ENCODE data around the gene PSD.

PSD gene

DNA sequence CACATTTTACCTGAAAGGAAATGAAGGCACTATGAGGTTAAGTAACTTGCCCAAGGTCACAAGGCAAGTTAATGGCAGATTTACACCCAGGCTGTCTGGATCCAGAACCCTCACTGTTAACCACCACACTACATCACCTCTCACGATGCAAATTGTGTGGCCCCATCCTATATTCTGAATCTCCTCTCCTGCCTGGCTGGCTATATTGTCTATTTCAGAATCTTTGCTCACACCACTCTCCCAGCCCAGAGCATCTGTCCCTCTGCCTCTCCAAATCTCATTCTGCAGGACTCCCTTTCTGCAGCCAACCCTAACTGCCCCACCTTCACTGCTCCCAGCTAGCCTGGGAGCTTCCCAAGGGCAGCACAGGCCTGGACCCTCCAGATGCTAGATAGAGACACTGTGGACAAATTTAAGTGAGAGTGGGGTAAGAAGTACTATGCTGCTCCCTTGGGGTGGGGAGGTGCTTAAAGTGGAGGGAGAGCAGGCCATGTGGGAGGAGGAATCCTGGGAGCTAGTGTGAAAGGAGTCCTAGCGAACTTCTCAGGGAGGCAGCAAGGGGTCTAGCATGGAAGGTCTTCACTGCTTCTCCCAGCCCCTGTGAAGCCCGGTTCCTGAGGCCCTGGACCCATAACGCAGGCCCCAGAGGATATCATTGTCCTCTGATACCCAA, 13.0 kb upstream of the PSD start:
- Histone ChIP-seq H3K9ac (ENCODE audit: low read depth, low read length, poor library complexity) (peak overlapping the region; percentile 94), H2BK15ac (ENCODE audit: low read length) (no peak overlapping the region), H3K27me3 (ENCODE audit: control insufficient read depth in 3 of 3, insufficient read depth in 3 of 3, low read depth in 1 of 3, low read length in 3 of 3) (peaks cover 0 to 15% (median 0%) of the 10 kb centered on the region in 3 experiments), H4K91ac (ENCODE audit: low read depth, low read length, poor library complexity) (no peak overlapping the region), H3K27ac (replicated peaks; ENCODE audit: low read length) (peak overlapping the region; percentile 16), H3K14ac (ENCODE audit: low read length) (no peak overlapping the region), H3K4ac (ENCODE audit: low read length) (no peak overlapping the region), H2BK120ac (ENCODE audit: low read depth, low read length) (no peak overlapping the region), H3K4me2 (ENCODE audit: insufficient read depth, low read length, poor library complexity, severe bottlenecking) (peak overlapping the region; percentile 74), H3K79me1 (ENCODE audit: low read depth, low read length) (no peaks in the 10 kb centered on the region), H2AFZ (ENCODE audit: low read length) (peak overlapping the region; percentile 80), H4K8ac (ENCODE audit: low read depth, low read length) (no peak overlapping the region), H3K18ac (ENCODE audit: low read length) (peak overlapping the region; percentile 4), H2AK5ac (ENCODE audit: low read depth, low read length) (peak overlapping the region; percentile 2), H2BK5ac (ENCODE audit: low read length) (no peak overlapping the region), H3K4me1 (ENCODE audit: control insufficient read depth in 2 of 2, insufficient read depth in 1 of 2, low read depth in 1 of 2, low read length in 2 of 2) (peaks cover 11 to 27% of the 10 kb centered on the region in 2 donors), H2BK12ac (ENCODE audit: low read length) (no peak overlapping the region), H3K23ac (ENCODE audit: low read depth, low read length, poor library complexity) (no peak overlapping the region), H3K9me3 (replicated peaks in 1 of 2; ENCODE audit: control insufficient read depth in 2 of 2, insufficient read depth in 1 of 2, low read depth in 1 of 2, low read length in 2 of 2) (peaks cover 0 to 2% of the 10 kb centered on the region in 2 donors), H3K36me3 (replicated peaks in 1 of 2; ENCODE audit: control insufficient read depth in 2 of 2, insufficient read depth in 2 of 2, low read length in 2 of 2) (peaks cover 0 to 6% of the 10 kb centered on the region in 2 donors), H3K4me3 (ENCODE audit: low read length in 2 of 2) (peak overlapping the region; percentile 85 to 96)
- no CpG with 5 or more reads among the region's 4 CpGs for WGBS, 2 donors (ENCODE audit: extremely low coverage in 2 of 2, insufficient read length in 2 of 2, insufficient replicate concordance in 1 of 2)
- no peak for DNase-seq (ENCODE audit: low spot score)

DNA sequence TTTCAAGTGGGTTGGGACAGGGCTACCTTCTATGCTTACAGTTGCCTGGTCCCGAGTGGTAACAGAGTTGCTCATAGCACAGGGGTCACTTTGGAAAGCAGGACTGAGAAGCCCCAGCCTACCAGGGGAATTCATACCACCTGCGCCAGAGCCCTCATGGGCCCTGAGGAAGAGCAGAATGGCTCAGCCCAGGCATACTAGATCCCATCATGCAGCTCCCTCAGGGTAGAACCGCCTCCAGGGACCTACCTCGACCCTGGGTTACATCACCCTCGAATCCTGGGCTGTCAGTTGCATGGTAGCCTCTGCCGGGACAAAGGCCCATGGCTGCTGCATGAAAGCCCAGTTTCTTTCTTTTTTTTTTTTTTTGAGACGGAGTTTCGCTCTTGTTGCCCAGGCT, 10.9 kb upstream of the PSD start:
- Histone ChIP-seq H3K18ac (ENCODE audit: low read length) (no peak overlapping the region), H3K9ac (ENCODE audit: low read depth, low read length, poor library complexity) (no peak overlapping the region), H3K4me1 (ENCODE audit: control insufficient read depth in 2 of 2, insufficient read depth in 1 of 2, low read depth in 1 of 2, low read length in 2 of 2) (peaks cover 10 to 18% of the 10 kb centered on the region in 2 donors), H2BK5ac (ENCODE audit: low read length) (no peak overlapping the region), H2AK5ac (ENCODE audit: low read depth, low read length) (no peak overlapping the region), H3K23ac (ENCODE audit: low read depth, low read length, poor library complexity) (no peak overlapping the region), H3K4me3 (ENCODE audit: low read length in 2 of 2) (no peak overlapping the region), H3K27me3 (ENCODE audit: control insufficient read depth in 3 of 3, insufficient read depth in 3 of 3, low read depth in 1 of 3, low read length in 3 of 3) (peaks cover 0 to 9% (median 0%) of the 10 kb centered on the region in 3 experiments), H3K14ac (ENCODE audit: low read length) (no peak overlapping the region), H4K8ac (ENCODE audit: low read depth, low read length) (no peak overlapping the region), H2BK120ac (ENCODE audit: low read depth, low read length) (no peak overlapping the region), H3K4ac (ENCODE audit: low read length) (no peak overlapping the region), H2AFZ (ENCODE audit: low read length) (no peak overlapping the region), H3K27ac (replicated peaks; ENCODE audit: low read length) (no peak overlapping the region), H3K79me1 (ENCODE audit: low read depth, low read length) (no peaks in the 10 kb centered on the region), H3K9me3 (replicated peaks in 1 of 2; ENCODE audit: control insufficient read depth in 2 of 2, insufficient read depth in 1 of 2, low read depth in 1 of 2, low read length in 2 of 2) (peaks cover 0 to 2% of the 10 kb centered on the region in 2 donors), H3K36me3 (replicated peaks in 1 of 2; ENCODE audit: control insufficient read depth in 2 of 2, insufficient read depth in 2 of 2, low read length in 2 of 2) (peaks cover 0 to 15% of the 10 kb centered on the region in 2 donors), H4K91ac (ENCODE audit: low read depth, low read length, poor library complexity) (no peak overlapping the region), H3K4me2 (ENCODE audit: insufficient read depth, low read length, poor library complexity, severe bottlenecking) (no peak overlapping the region), H2BK12ac (ENCODE audit: low read length) (no peak overlapping the region), H2BK15ac (ENCODE audit: low read length) (no peak overlapping the region)
- WGBS, 2 donors (ENCODE audit: extremely low coverage in 2 of 2, insufficient read length in 2 of 2, insufficient replicate concordance in 1 of 2), result no CpG with 5 or more reads among the region's 8 CpGs
- DNase-seq (ENCODE audit: low spot score), result no peak

DNA sequence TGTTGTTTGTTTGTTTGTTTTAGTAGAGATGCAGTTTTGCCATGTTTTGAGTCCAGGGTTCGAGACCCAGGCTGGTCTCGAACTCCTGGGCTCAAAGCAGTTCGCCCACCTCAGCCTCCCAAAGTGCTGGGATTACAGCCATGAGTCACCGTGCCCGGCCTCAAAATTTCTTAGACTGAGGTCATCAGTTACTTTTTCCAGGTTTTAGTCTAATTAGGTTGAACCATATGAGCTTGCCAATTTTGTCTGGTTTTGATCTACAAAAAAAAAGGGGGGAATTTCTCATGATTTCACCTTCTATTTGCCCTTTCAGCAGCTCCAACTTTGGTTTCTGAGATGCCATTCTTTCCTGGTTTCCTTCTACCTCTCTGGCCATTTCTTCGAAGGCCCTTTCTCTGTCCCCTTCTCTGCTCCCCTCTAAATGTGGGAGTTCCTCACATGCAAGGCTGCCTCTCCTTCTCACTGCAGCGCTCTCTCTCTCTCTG, 8.3 kb upstream of the PSD start:
- WGBS, 2 donors (ENCODE audit: extremely low coverage in 2 of 2, insufficient read length in 2 of 2, insufficient replicate concordance in 1 of 2), result no CpG with 5 or more reads among the region's 7 CpGs
- no peak overlapping the region for H2BK5ac ChIP-seq (ENCODE audit: low read length)
- no peak overlapping the region for H3K27ac ChIP-seq (replicated peaks; ENCODE audit: low read length)
- H3K14ac ChIP-seq (ENCODE audit: low read length), result no peak overlapping the region
- H2AK5ac ChIP-seq (ENCODE audit: low read depth, low read length), result no peak overlapping the region
- no peak overlapping the region for H4K8ac ChIP-seq (ENCODE audit: low read depth, low read length)
- H3K36me3 ChIP-seq (replicated peaks in 1 of 2; ENCODE audit: control insufficient read depth in 2 of 2, insufficient read depth in 2 of 2, low read length in 2 of 2), result peaks cover 11 to 39% of the 10 kb centered on the region in 2 donors
- H3K9ac ChIP-seq (ENCODE audit: low read depth, low read length, poor library complexity), result no peak overlapping the region
- H3K4me2 ChIP-seq (ENCODE audit: insufficient read depth, low read length, poor library complexity, severe bottlenecking), result no peak overlapping the region
- no peak overlapping the region for H2BK120ac ChIP-seq (ENCODE audit: low read depth, low read length)
- H4K91ac ChIP-seq (ENCODE audit: low read depth, low read length, poor library complexity), result no peak overlapping the region
- DNase-seq (ENCODE audit: low spot score), result no peak
- H2AFZ ChIP-seq (ENCODE audit: low read length), result no peak overlapping the region
- no peaks in the 10 kb centered on the region for H3K79me1 ChIP-seq (ENCODE audit: low read depth, low read length)
- H3K18ac ChIP-seq (ENCODE audit: low read length), result no peak overlapping the region
- no peak overlapping the region for H2BK12ac ChIP-seq (ENCODE audit: low read length)
- H2BK15ac ChIP-seq (ENCODE audit: low read length), result no peak overlapping the region
- peaks cover 16% of the 10 kb centered on the region in 2 donors for H3K4me1 ChIP-seq (ENCODE audit: control insufficient read depth in 2 of 2, insufficient read depth in 1 of 2, low read depth in 1 of 2, low read length in 2 of 2)
- H3K4ac ChIP-seq (ENCODE audit: low read length), result no peak overlapping the region
- H3K9me3 ChIP-seq (replicated peaks in 1 of 2; ENCODE audit: control insufficient read depth in 2 of 2, insufficient read depth in 1 of 2, low read depth in 1 of 2, low read length in 2 of 2), result no peaks in the 10 kb centered on the region
- H3K4me3 ChIP-seq (ENCODE audit: low read length in 2 of 2), result no peak overlapping the region
- peaks cover 0 to 7% (median 0%) of the 10 kb centered on the region in 3 experiments for H3K27me3 ChIP-seq (ENCODE audit: control insufficient read depth in 3 of 3, insufficient read depth in 3 of 3, low read depth in 1 of 3, low read length in 3 of 3)
- no peak overlapping the region for H3K23ac ChIP-seq (ENCODE audit: low read depth, low read length, poor library complexity)

DNA sequence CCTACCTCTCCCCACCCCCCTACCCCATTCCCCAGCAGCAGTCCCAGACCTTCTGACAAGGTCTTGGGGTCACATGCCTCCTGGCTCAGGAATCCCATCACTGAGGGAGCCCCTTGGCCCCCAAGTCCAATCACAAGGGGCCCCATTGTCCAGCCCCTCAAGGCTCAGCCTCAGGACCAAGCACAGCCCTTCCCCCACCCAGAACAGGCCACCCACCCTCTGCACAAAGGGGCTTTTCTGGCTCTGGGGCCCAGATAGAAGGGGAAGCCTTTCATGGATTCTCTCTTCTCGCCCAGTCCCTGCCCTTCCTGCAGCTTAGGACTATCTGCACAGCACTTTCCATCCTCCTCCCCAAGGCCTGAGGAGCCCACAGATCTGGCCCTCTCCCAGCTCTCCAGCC, 6.9 kb upstream of the PSD start:
- H2BK15ac ChIP-seq (ENCODE audit: low read length), result no peak overlapping the region
- peaks cover 11 to 34% of the 10 kb centered on the region in 2 donors for H3K36me3 ChIP-seq (replicated peaks in 1 of 2; ENCODE audit: control insufficient read depth in 2 of 2, insufficient read depth in 2 of 2, low read length in 2 of 2)
- H3K18ac ChIP-seq (ENCODE audit: low read length), result no peak overlapping the region
- no peak overlapping the region for H2BK5ac ChIP-seq (ENCODE audit: low read length)
- H2AFZ ChIP-seq (ENCODE audit: low read length), result no peak overlapping the region
- no peak overlapping the region for H4K91ac ChIP-seq (ENCODE audit: low read depth, low read length, poor library complexity)
- no peak overlapping the region for H3K27ac ChIP-seq (replicated peaks; ENCODE audit: low read length)
- H3K27me3 ChIP-seq (ENCODE audit: control insufficient read depth in 3 of 3, insufficient read depth in 3 of 3, low read depth in 1 of 3, low read length in 3 of 3), result peaks cover 0 to 12% (median 0%) of the 10 kb centered on the region in 3 experiments
- H2BK120ac ChIP-seq (ENCODE audit: low read depth, low read length), result no peak overlapping the region
- no CpG with 5 or more reads among the region's 1 CpG for WGBS, 2 donors (ENCODE audit: extremely low coverage in 2 of 2, insufficient read length in 2 of 2, insufficient replicate concordance in 1 of 2)
- H3K9ac ChIP-seq (ENCODE audit: low read depth, low read length, poor library complexity), result no peak overlapping the region
- no peak overlapping the region for H3K4ac ChIP-seq (ENCODE audit: low read length)
- H2BK12ac ChIP-seq (ENCODE audit: low read length), result no peak overlapping the region
- no peak overlapping the region for H3K4me3 ChIP-seq (ENCODE audit: low read length in 2 of 2)
- no peaks in the 10 kb centered on the region for H3K79me1 ChIP-seq (ENCODE audit: low read depth, low read length)
- H3K9me3 ChIP-seq (replicated peaks in 1 of 2; ENCODE audit: control insufficient read depth in 2 of 2, insufficient read depth in 1 of 2, low read depth in 1 of 2, low read length in 2 of 2), result no peaks in the 10 kb centered on the region
- H3K14ac ChIP-seq (ENCODE audit: low read length), result no peak overlapping the region
- H3K23ac ChIP-seq (ENCODE audit: low read depth, low read length, poor library complexity), result no peak overlapping the region
- H3K4me1 ChIP-seq (ENCODE audit: control insufficient read depth in 2 of 2, insufficient read depth in 1 of 2, low read depth in 1 of 2, low read length in 2 of 2), result peaks cover 14% of the 10 kb centered on the region in 2 donors
- no peak overlapping the region for H3K4me2 ChIP-seq (ENCODE audit: insufficient read depth, low read length, poor library complexity, severe bottlenecking)
- H2AK5ac ChIP-seq (ENCODE audit: low read depth, low read length), result no peak overlapping the region
- H4K8ac ChIP-seq (ENCODE audit: low read depth, low read length), result no peak overlapping the region
- DNase-seq (ENCODE audit: low spot score), result no peak
